H54 (cell line): Measurements from ENCODE around the gene BCAR1.
A peak's percentile ranks its signal among the peaks of the same experiment; 100 is the strongest.

Experiments
- DNase-seq: peaks from one replicate; pipeline ENCODE4 v3.0.0; 2011; ENCODE audit warnings: low spot score, mixed read lengths; ENCODE audit not compliant: insufficient read length
- FAIRE-seq: peaks from 3 replicates; lab custom pipeline; 2011; peaks lifted over from hg19 to GRCh38; lab: Jason Lieb, UNC
- POLR2A ChIP-seq: IDR thresholded peaks from 2 replicates; pipeline ENCODE4 v1.6.1; 2011; ENCODE audit warnings: low read depth, mild to moderate bottlenecking, low read length

The BCAR1 gene

DNA sequence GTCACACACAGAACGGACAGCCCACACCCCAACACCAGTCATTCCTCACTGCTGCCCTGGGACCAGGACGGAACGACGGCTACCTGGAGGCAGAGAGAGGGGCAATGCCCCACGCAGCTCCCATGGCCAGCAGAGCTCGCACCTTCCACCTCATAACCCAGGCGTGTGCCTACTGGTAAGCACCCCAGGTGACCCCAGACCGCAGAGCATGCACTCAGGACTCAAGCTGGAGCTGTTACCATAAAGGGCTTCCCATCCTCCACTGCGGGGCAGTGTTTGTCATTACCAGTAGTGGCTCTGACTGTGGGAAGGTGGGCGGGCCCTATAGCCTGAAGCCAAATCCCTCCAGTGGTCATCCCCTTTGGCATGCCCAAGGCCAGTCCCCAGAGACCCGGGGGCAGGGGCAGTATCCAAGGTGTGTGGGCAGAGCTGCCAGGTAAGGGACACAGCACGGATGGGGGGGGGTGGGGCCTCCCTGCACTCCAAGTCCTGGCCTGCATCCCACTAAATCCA lies 4.7 kb upstream of the BCAR1 start:
- FAIRE-seq (no peak), DNase-seq (no peak)
- no peak for TF ChIP-seq POLR2A

DNA sequence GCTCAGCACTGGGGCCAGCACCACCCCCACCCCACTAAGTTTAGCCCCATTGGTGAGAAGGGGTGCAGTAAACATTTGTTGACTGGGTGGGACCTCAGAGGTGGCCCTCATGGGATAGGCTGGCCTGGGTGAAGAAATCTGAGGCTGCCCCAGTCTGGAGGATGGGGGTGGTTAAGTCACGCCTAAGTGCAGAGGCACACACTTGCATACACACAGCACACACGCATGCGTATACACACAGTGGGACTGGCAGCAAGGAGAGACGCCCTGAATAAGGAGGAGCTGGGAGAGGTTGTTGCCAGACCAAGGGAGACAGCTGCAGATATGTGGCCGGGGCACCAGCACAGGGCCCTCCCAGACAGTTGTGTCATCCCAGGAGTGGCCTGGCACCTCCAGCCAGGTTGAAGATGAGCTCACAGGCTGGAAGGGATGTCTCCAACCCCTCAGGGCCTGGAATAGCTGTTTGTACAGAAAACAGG lies 3.0 kb upstream of the BCAR1 start:
- no peak for DNase-seq
- FAIRE-seq: no peak
- no peak for TF ChIP-seq POLR2A

DNA sequence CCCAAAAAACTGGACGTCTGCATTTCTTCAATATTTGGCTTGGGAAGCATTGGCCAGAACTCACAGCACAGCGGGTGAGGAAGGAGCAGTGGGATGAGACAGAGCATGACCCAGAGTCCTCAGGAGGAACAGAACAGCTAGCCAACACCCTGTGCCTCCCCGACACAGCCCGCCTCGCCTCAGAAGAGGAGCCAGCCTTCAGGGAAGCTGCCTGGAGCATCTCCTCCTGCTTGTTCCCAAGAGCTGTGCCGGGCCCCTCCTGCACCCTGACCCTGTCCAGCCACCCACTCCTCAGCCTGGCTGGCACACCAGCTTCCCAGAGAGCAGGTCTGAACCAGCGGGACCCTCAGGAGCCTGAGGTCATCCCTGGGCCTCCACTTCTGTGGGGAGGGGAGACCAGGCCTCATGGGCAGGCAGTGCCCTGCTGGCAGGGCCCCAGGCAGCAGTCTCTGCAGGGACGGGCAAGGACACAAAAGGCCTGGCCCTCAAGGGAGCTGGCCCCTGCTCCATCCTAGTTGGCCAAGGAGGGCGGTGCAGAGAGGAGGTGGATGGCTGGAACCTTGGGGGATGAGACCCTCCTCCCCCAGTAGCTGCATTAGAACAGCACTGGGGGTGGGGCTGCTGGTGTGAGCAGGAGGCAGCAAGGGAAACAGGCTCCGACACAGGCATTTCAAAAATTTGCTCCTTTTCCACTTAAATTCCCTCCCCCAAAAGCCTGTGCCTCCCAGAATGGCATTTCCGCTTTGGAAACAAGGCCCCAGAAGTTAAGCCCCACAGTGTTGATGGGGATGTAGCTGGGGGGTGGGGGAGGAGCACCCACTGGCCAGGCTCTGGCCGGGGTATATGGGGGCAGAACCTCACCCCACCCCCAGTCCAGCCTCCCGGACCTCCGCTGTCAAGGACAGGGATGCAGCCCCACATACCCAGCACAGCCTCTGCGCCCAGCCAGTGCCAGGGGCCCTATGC lies 1.8 kb upstream of the BCAR1 start:
- no peak for FAIRE-seq
- no peak for TF ChIP-seq POLR2A
- no peak for DNase-seq

DNA sequence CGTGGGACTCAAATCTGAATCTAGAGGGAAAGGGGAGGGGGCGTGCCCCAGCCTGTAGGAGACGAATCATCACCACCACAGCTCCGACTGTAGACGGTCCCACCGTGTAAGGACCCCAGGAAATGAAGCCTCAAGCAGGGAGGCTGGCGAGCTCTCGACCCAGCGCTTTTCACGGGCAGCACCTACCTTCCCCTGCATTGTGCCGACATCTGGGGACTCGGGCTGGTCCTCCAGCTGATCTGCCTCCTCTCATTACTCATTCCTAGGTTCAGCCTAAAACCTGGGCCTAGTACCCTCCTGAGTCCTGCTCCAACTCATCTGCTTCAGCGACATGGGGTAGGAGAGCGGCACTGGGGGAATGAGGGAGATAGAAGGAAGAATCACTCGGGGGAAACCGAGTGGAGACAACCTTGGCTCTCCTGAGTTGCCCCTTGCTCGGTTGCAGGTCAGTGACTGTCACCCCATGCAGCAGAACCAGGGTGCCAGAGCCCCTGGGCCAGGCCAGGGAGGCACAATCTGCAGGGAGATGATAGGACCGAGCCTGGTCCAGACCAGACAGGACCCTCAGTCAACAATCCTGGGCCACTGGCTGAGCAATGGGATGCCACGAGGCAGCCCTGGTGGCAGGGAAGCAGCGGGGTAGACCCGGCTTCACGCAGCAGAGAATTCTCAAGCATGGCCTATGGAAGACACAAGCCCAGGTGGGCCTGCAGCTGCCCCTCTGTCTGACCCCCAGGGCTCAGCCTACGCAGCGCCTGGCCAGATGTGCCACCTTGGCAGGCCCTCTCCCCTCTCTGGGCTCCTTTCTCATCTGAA lies 833 bp upstream of the BCAR1 start:
- no peak for TF ChIP-seq POLR2A
- no peak for DNase-seq
- no peak for FAIRE-seq

DNA sequence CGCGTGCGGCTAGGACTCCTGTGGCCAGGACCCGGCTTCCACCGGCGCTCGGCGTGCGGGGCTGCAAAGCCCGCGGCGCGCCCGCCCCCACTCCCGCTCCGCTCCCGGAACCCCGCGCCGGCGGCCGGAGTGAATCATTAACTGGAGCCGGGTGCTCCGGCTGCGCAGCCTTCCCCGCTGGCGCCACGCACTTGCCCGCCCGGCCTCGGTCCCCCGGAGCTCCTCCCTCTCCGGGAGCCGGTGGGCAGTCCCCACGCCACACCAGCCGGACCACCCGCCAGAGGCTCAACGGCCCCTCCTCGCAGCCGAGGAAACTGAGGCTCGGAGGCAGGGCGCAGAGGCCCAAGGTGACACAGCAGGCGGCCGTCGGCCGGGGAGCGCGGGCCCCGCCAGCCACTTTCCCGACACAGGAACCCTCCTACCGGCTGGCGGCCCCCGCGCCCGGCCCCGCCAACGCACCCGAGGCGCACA lies 580 bp downstream of the BCAR1 start:
- TF ChIP-seq POLR2A: no peak
- FAIRE-seq (no peak), DNase-seq (no peak)

DNA sequence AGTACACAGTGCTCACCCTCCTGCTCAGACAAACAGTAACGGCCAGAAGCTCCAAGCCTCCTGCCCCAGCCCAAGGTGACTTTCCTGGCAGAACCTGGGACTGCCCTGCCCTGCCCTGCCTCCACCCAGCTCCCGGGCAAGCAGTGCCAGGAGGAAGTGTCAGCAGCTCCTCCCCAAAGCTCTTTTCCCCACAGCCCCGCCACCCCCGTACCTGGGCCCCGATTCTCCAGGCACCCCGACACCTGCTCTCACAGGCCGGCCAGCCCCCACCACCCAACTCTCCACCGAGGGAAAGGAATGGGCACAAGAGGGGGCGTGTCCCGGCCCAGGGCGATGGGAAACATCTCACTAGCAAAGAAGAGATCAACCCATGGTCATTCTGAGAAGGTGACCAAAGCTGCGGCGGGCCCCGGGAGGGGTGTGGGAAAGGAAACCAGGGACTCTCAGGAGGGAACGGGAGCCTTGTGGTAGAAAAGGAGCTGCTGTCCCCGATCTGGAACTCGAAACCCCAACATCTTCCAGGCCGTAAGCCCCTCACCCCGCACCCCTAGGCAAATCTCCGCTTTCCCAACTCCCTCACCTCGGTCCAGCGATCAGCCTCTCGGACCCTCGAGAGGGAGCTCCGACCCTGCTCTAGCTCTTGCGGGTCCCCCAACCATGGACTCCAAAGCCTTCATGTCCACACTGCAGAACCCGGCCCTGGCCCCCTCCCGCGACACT lies 1.2 kb downstream of the BCAR1 start:
- no peak for FAIRE-seq
- no peak for DNase-seq
- TF ChIP-seq POLR2A: 0 out of 2 replicates have a peak, but pooled peaks have one; percentile 15

DNA sequence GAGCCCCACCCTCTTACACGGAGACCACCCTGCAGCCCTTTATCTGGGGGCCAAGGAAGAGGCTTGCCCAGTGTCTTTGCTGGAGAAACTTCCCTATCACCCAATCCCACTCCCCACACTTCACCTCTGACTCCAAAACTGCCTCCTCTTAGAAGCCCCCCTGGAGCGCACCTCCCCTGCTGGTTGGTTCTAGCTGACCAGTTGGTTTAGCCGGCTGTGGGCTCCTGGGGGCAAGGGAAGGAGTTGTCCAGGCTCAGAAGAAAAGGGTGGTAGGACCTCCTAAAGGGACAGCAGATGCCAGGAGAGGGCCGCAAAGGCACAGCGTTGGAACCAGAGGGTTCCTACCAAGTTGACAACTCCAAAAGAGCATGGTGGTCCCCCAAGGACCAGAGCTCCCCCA lies 2.0 kb downstream of the BCAR1 start:
- FAIRE-seq (no peak), DNase-seq (no peak)
- TF ChIP-seq POLR2A: no peak

DNA sequence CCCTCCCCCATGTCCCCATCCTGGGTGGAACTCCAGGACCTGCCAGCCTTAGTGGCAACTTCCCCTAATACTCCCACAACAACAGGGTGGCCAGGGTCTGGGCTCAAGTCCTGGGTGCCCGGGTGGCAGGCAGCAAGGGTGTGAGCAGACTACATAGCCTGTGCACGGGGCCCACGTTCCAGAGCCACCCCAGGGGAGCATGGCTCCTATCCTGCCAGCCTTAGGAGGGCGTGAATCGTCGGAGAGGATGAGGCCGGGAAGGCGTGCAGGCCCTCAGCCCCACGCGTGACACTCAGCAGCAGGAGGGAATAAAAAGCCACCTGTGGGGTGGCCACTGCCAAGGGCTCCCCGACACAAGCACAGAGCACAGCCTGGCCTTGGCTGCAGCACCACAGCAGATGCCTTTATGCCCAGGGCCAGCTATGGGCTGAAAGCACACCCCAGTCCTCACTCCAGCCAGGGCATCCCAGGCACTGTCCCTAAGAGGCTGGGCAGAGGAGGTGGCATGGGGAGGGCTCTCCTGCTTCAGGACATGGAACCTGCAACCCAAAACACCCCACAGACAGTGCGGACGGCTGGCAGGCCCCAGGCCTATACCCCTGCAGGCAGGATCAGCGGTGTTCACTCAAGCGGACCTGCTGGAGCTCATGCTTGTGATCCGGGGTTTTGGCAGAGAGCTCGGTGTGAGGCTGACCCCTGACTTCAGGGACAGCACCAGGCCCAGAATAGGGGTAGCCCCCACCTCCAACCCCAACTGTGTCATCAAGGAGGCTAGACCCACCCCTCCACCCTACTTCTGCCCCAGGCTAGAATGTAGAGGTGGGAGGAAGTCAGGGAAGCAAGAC lies 2.7 kb downstream of the BCAR1 start:
- no peak for TF ChIP-seq POLR2A
- FAIRE-seq: no peak

DNA sequence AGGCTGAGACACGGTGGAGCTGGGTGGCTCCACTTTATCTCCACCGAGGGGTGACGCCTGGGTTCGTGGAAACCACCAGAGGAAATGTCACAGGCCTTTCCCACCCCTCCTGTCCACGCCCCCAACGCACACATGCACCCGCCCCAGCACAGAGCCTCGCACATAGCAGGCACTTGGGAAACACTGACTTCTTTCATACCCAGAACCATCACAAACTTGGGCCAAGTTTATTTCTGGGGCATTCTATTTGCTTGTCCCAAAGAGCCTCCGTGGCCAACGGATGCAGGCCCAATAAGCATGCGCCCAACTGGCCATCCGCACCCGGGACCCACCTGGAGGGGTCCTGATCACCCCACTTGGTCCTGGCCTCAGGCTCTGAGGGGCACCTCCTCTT lies 3.3 kb downstream of the BCAR1 start:
- FAIRE-seq (no peak), DNase-seq (no peak)
- TF ChIP-seq POLR2A: no peak

More for the DNA sequence above, 2.7 kb downstream of the BCAR1 start:
- no peak for DNase-seq

DNA sequence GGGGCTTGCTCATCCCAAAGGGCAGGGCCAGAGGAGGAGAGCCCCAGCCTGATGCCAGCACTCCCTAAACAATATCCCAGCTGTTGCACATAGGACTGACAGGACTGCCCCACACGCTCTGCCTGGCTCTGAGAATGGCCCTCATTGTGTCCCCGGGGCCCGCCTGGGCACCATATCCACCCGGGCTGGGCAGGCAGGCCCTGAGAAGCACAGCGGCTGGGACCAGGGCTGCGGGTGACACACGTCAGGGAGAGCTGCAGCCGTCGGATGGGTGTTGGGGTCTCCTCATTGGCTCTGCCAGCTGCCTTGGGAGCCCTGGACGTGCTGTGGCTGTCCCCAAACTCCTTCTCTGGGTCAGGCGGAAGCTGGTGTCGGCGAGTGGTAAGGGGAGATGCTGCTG lies 4.2 kb downstream of the BCAR1 start:
- no peak for TF ChIP-seq POLR2A
- no peak for DNase-seq
- no peak for FAIRE-seq

DNA sequence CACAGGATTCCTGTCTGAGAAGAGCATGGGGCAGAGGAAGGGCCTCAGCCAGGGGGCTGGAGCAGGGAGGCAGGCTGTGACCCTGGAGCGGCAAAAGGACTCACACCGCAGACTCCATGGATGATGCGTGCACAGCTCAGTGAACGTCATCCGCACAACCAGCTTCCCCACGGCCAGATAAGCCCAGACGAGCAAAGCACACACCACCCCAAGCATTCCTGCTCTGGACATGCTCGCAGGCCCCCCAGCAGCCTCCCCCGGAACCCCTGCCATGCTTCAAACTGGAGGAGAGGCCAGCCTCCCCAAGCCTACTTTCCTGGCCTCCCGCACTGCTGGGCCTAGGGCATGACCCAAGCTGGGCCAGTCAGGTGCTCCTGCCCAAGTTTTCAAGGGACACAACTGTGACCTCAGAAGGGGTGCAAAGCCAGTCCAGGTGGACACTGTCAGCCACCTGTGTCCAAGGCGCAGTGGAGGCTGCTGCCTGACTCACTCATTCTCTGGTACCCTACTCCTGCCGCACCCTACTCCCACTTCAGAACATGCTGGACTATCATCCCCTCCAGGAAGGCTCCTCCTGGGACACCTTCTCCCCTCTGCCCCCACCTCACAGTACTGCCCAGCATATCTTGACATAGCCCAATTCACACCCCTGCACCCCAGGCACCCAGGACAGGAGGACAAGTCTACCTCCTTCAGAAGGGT lies 4.8 kb downstream of the BCAR1 start:
- no peak for FAIRE-seq
- no peak for DNase-seq
- no peak for TF ChIP-seq POLR2A
